ENCODE data around the gene CBX5. TPM values are rescaled to one million over a fixed set of nuclear protein-coding genes. Genes with fewer than 3 reads are reported as not detected.

Gene CBX5
- total and polyA plus RNA-seq, 2 of the 8 experiments (the other 6 are each of a cell fraction or from before 2014, with no cell fraction given): 62.4 to 231 TPM

- Histone ChIP-seq H4K20me1 (replicated peaks in 1 of 2; ENCODE audit: control insufficient read depth in 1 of 2, insufficient read depth in 2 of 2, low read length in 2 of 2) (peaks cover 1 to 4% of the 10 kb centered on the region in 2 experiments), H3K27me3 (replicated peaks in 1 of 4; ENCODE audit: control insufficient read depth in 3 of 4, extremely low read depth in 1 of 4, insufficient read depth in 3 of 4, low read length in 3 of 4) (no peaks in the 10 kb centered on the region), H2AK5ac (ENCODE audit: low read depth, low read length) (no peak overlapping the region), H3K18ac (ENCODE audit: extremely low read depth, low read length) (no peak overlapping the region), H2BK12ac (ENCODE audit: low read depth, low read length) (no peak overlapping the region), H3K9me3 (ENCODE audit: insufficient read depth in 2 of 2, low read depth in 1 of 2, low read length in 1 of 2) (no peaks in the 10 kb centered on the region), H4K5ac (ENCODE audit: insufficient read length, low read depth, low read length) (no peak overlapping the region), H2BK15ac (ENCODE audit: low read length) (no peak overlapping the region), H2BK5ac (ENCODE audit: low read depth, low read length) (no peak overlapping the region), H3K36me3 (ENCODE audit: control insufficient read depth in 2 of 4, insufficient read depth in 4 of 4, low read length in 3 of 4) (peaks cover 15 to 61% (median 37%) of the 10 kb centered on the region in 4 experiments), H2BK20ac (ENCODE audit: low read length) (no peak overlapping the region), H3K27ac (ENCODE audit: low read depth, low read length) (no peak overlapping the region), H3K9ac (replicated peaks in 1 of 4; ENCODE audit: extremely low read depth in 1 of 4, low read depth in 3 of 4, low read length in 3 of 4) (no peak overlapping the region), H3K56ac (replicated peaks; ENCODE audit: insufficient read length, low read depth, low read length) (no peak overlapping the region), H3K4me2 (ENCODE audit: insufficient read depth in 1 of 2, low read depth in 2 of 2, low read length in 2 of 2) (no peak overlapping the region), H3K4ac (replicated peaks; ENCODE audit: insufficient read length, low read depth, low read length) (no peak overlapping the region), H3K79me2 (ENCODE audit: control insufficient read depth in 1 of 2, insufficient read depth in 2 of 2, low read length in 2 of 2) (peaks cover 0 to 34% of the 10 kb centered on the region in 2 experiments; a peak in 3 of 4 replicates), H3K4me1 (replicated peaks in 1 of 4; ENCODE audit: control insufficient read depth in 3 of 4, insufficient read depth in 4 of 4, low read length in 3 of 4) (peaks cover 0 to 8% (median 4%) of the 10 kb centered on the region in 4 experiments; a peak in 4 of 7 replicates), H3K79me1 (ENCODE audit: low read depth, low read length) (peaks cover 2% of the 10 kb centered on the region), H3K14ac (ENCODE audit: insufficient read length) (no peak overlapping the region), H4K8ac (ENCODE audit: extremely low read depth, insufficient read depth, low read length) (no peak overlapping the region), H3K23ac (ENCODE audit: insufficient read length) (no peak overlapping the region), H2AFZ (ENCODE audit: low read length) (no peak overlapping the region), H3K23me2 (ENCODE audit: low read depth, low read length) (no peaks in the 10 kb centered on the region), H3K4me3 (ENCODE audit: extremely low read depth in 1 of 4, insufficient read depth in 2 of 4, low read depth in 3 of 4, low read length in 4 of 4) (no peak overlapping the region), H4K91ac (replicated peaks; ENCODE audit: insufficient read length, low read length) (no peak overlapping the region), H2BK120ac (replicated peaks; ENCODE audit: low read depth, low read length) (no peak overlapping the region)
- ChIA-PET CTCF (ENCODE audit: partially characterized antibody) (interaction anchor here (1.1 to 6.7 kb wide), 12 partner anchors 11 to 109 kb away, joined by 3 to 90 read pairs (median 7); partner anchors contain the start of genes CBX5, HNRNPA1 and NFE2), POLR2A (ENCODE audit: partially characterized antibody) (interaction anchor here (0.6 to 44.8 kb wide), 8 partner anchors 9 to 202 kb away, joined by 3 to 1006 read pairs (median 9); partner anchors contain the start of genes CBX5 and HNRNPA1)
- FAIRE-seq (no peak), DNase-seq (ENCODE audit: low read depth in 1 of 2, low spot score in 2 of 2) (no peak)
- whole genome bisulfite sequencing, 2 experiments (ENCODE audit: extremely low coverage in 1 of 2, insufficient coverage in 1 of 2, insufficient read length in 1 of 2, insufficient replicate concordance in 2 of 2, low coverage in 1 of 2, low lambda C conversion rate in 2 of 2, missing lambda C conversion rate in 1 of 2): 91% methylated on average over 4 of the region's 4 CpGs; no CpG with 5 or more reads in 1 of the 2 experiments
- TF ChIP-seq, protein P1, sequence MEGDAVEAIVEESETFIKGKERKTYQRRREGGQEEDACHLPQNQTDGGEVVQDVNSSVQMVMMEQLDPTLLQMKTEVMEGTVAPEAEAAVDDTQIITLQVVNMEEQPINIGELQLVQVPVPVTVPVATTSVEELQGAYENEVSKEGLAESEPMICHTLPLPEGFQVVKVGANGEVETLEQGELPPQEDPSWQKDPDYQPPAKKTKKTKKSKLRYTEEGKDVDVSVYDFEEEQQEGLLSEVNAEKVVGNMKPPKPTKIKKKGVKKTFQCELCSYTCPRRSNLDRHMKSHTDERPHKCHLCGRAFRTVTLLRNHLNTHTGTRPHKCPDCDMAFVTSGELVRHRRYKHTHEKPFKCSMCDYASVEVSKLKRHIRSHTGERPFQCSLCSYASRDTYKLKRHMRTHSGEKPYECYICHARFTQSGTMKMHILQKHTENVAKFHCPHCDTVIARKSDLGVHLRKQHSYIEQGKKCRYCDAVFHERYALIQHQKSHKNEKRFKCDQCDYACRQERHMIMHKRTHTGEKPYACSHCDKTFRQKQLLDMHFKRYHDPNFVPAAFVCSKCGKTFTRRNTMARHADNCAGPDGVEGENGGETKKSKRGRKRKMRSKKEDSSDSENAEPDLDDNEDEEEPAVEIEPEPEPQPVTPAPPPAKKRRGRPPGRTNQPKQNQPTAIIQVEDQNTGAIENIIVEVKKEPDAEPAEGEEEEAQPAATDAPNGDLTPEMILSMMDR (IDR thresholded peaks at IDR 0.05; ENCODE audit: control extremely low read depth in 1 of 3, insufficient read depth in 1 of 3, low read depth in 1 of 3, low read length in 3 of 3): no peak
- TF ChIP-seq CBX5 (IDR thresholded peaks at IDR 0.05; ENCODE audit: low read depth, low read length): no peak
- TF ChIP-seq CTBP2 (IDR thresholded peaks at IDR 0.05; ENCODE audit: borderline replicate concordance, insufficient read depth, insufficient read length, low read length): no peak
- no peak for TF ChIP-seq SAP30 (IDR thresholded peaks at IDR 0.05; ENCODE audit: insufficient read depth, insufficient replicate concordance, low read length)
- TF ChIP-seq POU5F1 (IDR thresholded peaks at IDR 0.05; ENCODE audit: low read depth, low read length): no peak
- TF ChIP-seq GABPA (IDR thresholded peaks at IDR 0.05; ENCODE audit: borderline replicate concordance, insufficient read depth, low read length): no peak
- TF ChIP-seq KDM1A (IDR thresholded peaks at IDR 0.05; ENCODE audit: borderline replicate concordance, low read length): no peak
- no peak for TF ChIP-seq NANOG (IDR thresholded peaks at IDR 0.05; ENCODE audit: insufficient read depth, low read depth, low read length, poor library complexity, severe bottlenecking)
- TF ChIP-seq, protein P2, sequence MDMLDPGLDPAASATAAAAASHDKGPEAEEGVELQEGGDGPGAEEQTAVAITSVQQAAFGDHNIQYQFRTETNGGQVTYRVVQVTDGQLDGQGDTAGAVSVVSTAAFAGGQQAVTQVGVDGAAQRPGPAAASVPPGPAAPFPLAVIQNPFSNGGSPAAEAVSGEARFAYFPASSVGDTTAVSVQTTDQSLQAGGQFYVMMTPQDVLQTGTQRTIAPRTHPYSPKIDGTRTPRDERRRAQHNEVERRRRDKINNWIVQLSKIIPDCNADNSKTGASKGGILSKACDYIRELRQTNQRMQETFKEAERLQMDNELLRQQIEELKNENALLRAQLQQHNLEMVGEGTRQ (IDR thresholded peaks at IDR 0.05; ENCODE audit: low read length): no peak
These were observed 26.7 kb downstream of the CBX5 start for GRCh38 chr12:54253240-54253639.
